ENCODE results near the gene ACOT7. TPM values are rescaled to one million over a fixed set of nuclear protein-coding genes. Genes with fewer than 3 reads are reported as not detected.
A peak's percentile ranks its signal among the peaks of the same experiment; 100 is the strongest.

Gene ACOT7
- total RNA-seq, 3 donors from 2014 or later: 9.4 to 12.8 (median 11.5) TPM

DNA sequence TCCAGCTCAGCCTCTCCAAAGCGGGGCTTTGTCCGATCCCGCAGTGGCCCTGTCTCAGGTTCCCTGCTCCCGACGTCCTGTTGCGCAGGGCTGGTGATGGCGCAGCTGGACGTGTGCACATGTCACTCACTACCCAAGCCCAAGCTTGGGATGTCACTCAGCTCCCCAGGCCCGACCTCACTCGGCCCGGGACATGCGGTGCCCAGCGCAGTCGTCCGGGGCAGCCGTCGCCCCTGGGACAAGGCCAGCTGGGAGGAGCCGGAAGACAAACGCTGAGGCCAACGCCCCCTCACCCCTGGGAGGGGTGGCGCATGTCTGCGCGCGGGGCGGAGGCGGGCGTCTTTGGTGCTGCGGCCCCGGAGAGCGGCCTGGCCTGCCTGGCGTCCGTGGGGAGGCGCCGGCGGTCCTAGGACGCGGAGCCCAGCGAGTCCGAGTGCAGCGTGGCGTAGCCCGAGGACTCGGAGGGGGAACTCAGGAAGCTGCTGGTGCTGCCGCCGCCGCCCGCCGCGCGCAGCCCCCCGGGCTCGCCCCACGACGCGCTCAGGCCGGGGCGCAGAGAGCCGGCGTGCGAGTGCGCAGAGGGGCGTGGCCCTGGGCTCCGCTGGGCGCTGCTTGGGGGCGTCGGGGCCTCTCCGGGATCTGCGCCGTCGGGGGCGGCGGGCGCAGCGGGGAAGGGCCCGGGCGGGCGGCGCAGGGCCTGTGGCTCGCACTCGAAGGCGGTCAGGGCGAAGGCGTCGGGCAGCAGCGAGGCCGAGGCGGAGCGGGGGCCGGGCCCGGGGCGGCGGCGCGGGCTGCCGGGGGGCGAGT lies 144.4 kb downstream of the ACOT7 start:
- intact Hi-C loops (cut with DNase I; ENCODE audit: low total_unique reads): no loop called here
- Histone ChIP-seq H3K9me3 (no peaks in the 10 kb centered on the region), H3K36me3 (no peaks in the 10 kb centered on the region), H3K4me1 (peaks cover 0 to 5% of the 10 kb centered on the region in 2 donors), H3K4me3 (peak overlapping the region in 2 of 3 donors; percentile 22 to 57), H3K27me3 (peaks cover 9 to 63% of the 10 kb centered on the region in 2 donors), H3K27ac (no peak overlapping the region)
- TF ChIP-seq POLR2AphosphoS5 (IDR thresholded peaks at IDR 0.05) (no peak), POLR2A (IDR thresholded peaks at IDR 0.05) (no peak), CTCF (IDR thresholded peaks at IDR 0.05) (no peak)
- DNase-seq (ENCODE audit: low spot score in 2 of 2): no peak

DNA sequence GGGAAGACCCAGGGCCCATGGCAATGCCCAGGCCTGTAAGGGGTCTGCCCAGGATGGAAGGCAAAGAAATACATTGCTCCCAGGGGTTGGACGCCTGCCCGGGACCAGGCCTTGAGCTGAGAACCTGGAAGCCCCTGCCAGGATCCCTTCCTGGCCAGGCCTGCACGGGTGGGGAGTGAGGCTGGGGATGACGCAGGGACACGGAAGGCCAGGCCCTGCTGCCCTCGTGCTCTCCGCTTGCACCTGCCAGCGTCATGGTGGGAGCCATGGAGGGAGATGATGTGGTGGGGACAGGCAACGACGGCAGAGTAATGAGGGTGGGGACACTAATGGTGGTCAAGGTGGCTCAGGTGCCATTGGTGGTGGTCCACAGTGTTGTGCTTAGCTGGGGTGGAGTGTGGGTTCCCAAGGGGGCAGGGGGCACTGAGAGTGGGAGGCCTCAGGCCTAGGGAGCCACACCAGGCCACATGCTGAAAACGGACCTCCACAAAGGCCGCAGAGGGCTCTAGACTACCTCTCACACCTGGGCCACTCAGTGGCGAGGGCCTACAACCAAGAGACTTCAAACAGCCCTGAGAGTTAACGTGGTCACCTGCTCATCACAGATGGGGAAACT lies 145.3 kb downstream of the ACOT7 start:
- TF ChIP-seq POLR2AphosphoS5 (IDR thresholded peaks at IDR 0.05) (no peak), POLR2A (IDR thresholded peaks at IDR 0.05) (no peak), CTCF (IDR thresholded peaks at IDR 0.05) (no peak)
- Histone ChIP-seq H3K4me1 (peaks cover 0 to 5% of the 10 kb centered on the region in 2 donors), H3K4me3 (no peak overlapping the region), H3K27me3 (peaks cover 17 to 72% of the 10 kb centered on the region in 2 donors), H3K9me3 (no peaks in the 10 kb centered on the region), H3K27ac (no peak overlapping the region), H3K36me3 (no peaks in the 10 kb centered on the region)
- DNase-seq (ENCODE audit: low spot score in 2 of 2): no peak
- intact Hi-C loops (cut with DNase I; ENCODE audit: low total_unique reads): no loop called here

DNA sequence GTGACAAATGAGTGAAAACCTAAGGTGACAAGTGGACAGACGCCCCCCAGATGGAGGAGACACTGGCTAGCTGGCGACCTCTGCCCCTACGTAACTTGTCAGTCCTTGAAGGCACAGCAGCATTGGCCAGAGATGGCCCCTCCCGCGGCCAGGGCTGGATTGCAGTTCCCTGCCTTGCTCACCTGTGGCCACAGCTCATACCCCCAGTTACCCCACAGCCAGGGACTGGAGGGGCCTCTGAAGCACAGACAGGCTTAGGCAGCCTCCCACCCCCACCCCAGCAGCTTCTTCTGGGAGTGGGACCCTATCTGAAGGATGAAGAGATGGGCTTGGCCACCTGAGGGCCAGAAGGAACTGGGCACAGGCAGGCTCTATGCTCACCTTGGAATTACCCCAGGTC lies 145.9 kb downstream of the ACOT7 start:
- TF ChIP-seq POLR2AphosphoS5 (IDR thresholded peaks at IDR 0.05) (no peak), POLR2A (IDR thresholded peaks at IDR 0.05) (no peak), CTCF (IDR thresholded peaks at IDR 0.05) (no peak)
- Histone ChIP-seq H3K9me3 (no peaks in the 10 kb centered on the region), H3K4me1 (peaks cover 0 to 5% of the 10 kb centered on the region in 2 donors), H3K36me3 (no peaks in the 10 kb centered on the region), H3K27ac (no peak overlapping the region), H3K4me3 (no peak overlapping the region), H3K27me3 (peaks cover 20 to 78% of the 10 kb centered on the region in 2 donors)
- intact Hi-C loops (cut with DNase I; ENCODE audit: low total_unique reads): no loop called here
- no peak for DNase-seq (ENCODE audit: low spot score in 2 of 2)

DNA sequence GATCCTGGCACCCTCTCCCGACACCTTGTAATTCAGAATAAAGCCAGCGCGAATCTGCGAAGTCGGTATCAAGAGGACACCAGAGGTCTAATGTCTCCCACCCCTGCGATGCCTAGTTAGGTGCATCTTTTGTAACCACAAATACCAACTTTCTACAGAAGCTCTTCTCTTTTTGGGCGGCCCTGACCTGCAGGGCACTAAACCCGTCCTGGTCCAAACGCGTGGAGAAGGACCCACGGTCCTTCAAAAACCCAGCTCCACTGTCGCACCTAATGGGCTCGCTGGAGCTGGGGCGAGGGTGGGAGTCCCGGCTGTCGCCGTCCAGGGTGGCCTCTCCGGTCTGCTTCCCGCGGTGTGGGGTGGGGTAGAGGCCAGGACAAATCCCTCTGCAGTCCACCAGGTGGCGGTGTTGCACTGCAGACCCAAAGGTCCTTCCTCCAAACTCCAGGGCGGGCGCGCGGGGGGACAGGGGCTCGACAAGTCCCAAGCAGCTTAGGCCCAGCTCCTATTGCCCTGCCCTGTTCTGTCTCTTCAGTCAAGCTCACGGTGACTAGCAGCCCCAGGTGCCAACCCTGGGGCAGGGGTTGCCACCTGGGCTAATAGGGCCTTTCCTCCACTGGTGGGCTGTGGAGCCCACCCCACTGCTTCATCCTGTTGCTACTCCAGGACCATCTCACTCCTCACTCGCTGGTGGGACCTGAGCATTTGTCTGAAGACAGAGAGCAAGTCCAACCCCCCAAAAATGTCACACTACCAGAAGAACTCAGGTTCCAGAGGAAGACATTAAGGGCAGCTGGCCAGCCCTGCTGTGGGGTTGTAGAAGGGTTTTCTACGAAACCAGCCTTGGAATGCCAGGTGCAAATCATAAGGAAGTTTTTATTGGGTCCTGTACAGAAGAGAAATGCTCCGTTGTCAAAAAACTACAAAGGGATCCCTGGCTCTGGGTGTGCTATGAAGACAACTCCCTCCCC lies 146.8 kb downstream of the ACOT7 start:
- DNase-seq (ENCODE audit: low spot score in 2 of 2): peak; percentile 67 to 83
- no peaks in the 10 kb centered on the region for H3K9me3 ChIP-seq
- no peaks in the 10 kb centered on the region for H3K36me3 ChIP-seq
- peaks cover 26 to 84% of the 10 kb centered on the region in 2 donors for H3K27me3 ChIP-seq
- TF ChIP-seq POLR2AphosphoS5 (IDR thresholded peaks at IDR 0.05) (no peak), CTCF (IDR thresholded peaks at IDR 0.05) (peak; percentile 94 to 98 (median 97)), POLR2A (IDR thresholded peaks at IDR 0.05) (no peak)
- no peak overlapping the region for H3K27ac ChIP-seq
- peaks cover 8 to 10% of the 10 kb centered on the region in 2 donors for H3K4me1 ChIP-seq
- intact Hi-C loops (cut with DNase I; ENCODE audit: low total_unique reads): no loop called here
- H3K4me3 ChIP-seq: no peak overlapping the region

Data from breast epithelium (tissue), 4 donors.